Peyer's patch (tissue), 4 donors: ENCODE data around the gene SLC16A2. TPM values are rescaled to one million over a fixed set of nuclear protein-coding genes. Genes with fewer than 3 reads are reported as not detected.

ENCODE experiments used
- DNase-seq, 3 donors: peaks; one replicate each; pipeline ENCODE4 v3.0.0-alpha.2; 2017 to 2019
- H3K27ac ChIP-seq, 4 donors: fragments of 200-600 bp; sonication (generic); one replicate each; pipeline ENCODE4 v1.5.1; 2016 to 2019
- H3K27me3 ChIP-seq, 2 donors: fragments of 200-600 bp; sonication (generic); one replicate each; pipeline ENCODE4 v1.5.1; 2019
- H3K36me3 ChIP-seq, 3 donors: fragments of 200-600 bp; sonication (generic); one replicate each; pipeline ENCODE4 v1.5.1; 2016 to 2019
- H3K4me1 ChIP-seq, 4 donors: fragments of 200-600 bp; sonication (generic); one replicate each; pipeline ENCODE4 v1.5.1; 2016 to 2019
- H3K4me3 ChIP-seq, 4 donors: fragments of 200-600 bp; sonication (generic); 1 replicate in 3 of 4; 2 replicates in 1 of 4; pipeline ENCODE4 v1.5.1; 2016 to 2019; ENCODE audit warnings: mild to moderate bottlenecking in 1 of 4
- H3K9me3 ChIP-seq, 4 donors: fragments of 200-600 bp; sonication (generic); one replicate each; pipeline ENCODE4 v1.5.1; 2016 to 2019; ENCODE audit warnings: mild to moderate bottlenecking in 1 of 4
- CTCF ChIP-seq, 6 experiments: fragments of 450-650 bp in 4 of 6; fragments of 200-600 bp in 2 of 6; sonication (generic) in 1 of 6; IDR thresholded peaks; one replicate each; pipeline ENCODE4 v1.5.1; 2017 to 2019; ENCODE audit warnings: antibody characterized with exemption in 6 of 6, mild to moderate bottlenecking in 3 of 6, moderate library complexity in 1 of 6
- POLR2A ChIP-seq, 2 donors: fragments of 450-650 bp; IDR thresholded peaks; one replicate each; pipeline ENCODE4 v1.5.1; 2017; ENCODE audit warnings: antibody characterized with exemption in 2 of 2, mild to moderate bottlenecking in 2 of 2, moderate library complexity in 2 of 2
- total RNA-seq, 4 donors: library from RNA; depleted of rRNA; stranded (reverse); fragments of >200 nt; gene quantifications; one replicate each; pipeline ENCODE4 v1.1.0, GENCODE V29; 2016

Gene SLC16A2
- total RNA-seq, result 1 to 10 TPM in 3 of 4 donors, under 1 TPM in 1; 0.18 to 2.5 (median 1.8) TPM

GRCh38 chrX:74421036-74421739 is at the start of gene SLC16A2:
Gene SLC16A2 (plus strand): TSS chrX:74421493. CDS start chrX:74421638, 145 bp downstream.
- H3K27me3 ChIP-seq, result no peaks in the 10 kb centered on the region
- H3K4me1 ChIP-seq, result peaks cover 0 to 14% (median 0%) of the 10 kb centered on the region in 4 donors
- no peaks in the 10 kb centered on the region for H3K9me3 ChIP-seq
- H3K36me3 ChIP-seq, result no peaks in the 10 kb centered on the region
- peak within 1 kb of the TSS; percentile 30 to 59 (median 46) for H3K4me3 ChIP-seq
- TF ChIP-seq CTCF (IDR thresholded peaks at IDR 0.05) (no peak), POLR2A (IDR thresholded peaks at IDR 0.05) (no peak)
- DNase-seq, result peak; percentile 31 to 70 (median 54)
- H3K27ac ChIP-seq, result peak within 1 kb of the TSS; percentile 55 to 85 (median 69)

GRCh38 chrX:74372272-74372671 is 49.0 kb upstream of the SLC16A2 start:
- no peaks in the 10 kb centered on the region for H3K27me3 ChIP-seq

GRCh38 chrX:74377282-74377681 is 44.0 kb upstream of the SLC16A2 start:
- Histone ChIP-seq H3K36me3 (no peaks in the 10 kb centered on the region), H3K27me3 (no peaks in the 10 kb centered on the region), H3K4me1 (no peaks in the 10 kb centered on the region), H3K9me3 (no peaks in the 10 kb centered on the region), H3K4me3 (no peak overlapping the region), H3K27ac (no peak overlapping the region)
- TF ChIP-seq POLR2A (IDR thresholded peaks at IDR 0.05) (no peak), CTCF (IDR thresholded peaks at IDR 0.05) (no peak)
- no peak for DNase-seq

More at GRCh38 chrX:74372272-74372671, 49.0 kb upstream of the SLC16A2 start:
- no peaks in the 10 kb centered on the region for H3K36me3 ChIP-seq
- no peak overlapping the region for H3K4me3 ChIP-seq
- no peak overlapping the region for H3K27ac ChIP-seq
- TF ChIP-seq POLR2A (IDR thresholded peaks at IDR 0.05), result no peak
- TF ChIP-seq CTCF (IDR thresholded peaks at IDR 0.05), result no peak
- H3K9me3 ChIP-seq, result no peaks in the 10 kb centered on the region
- DNase-seq, result no peak
- H3K4me1 ChIP-seq, result no peaks in the 10 kb centered on the region

GRCh38 chrX:74382613-74383012 is 38.7 kb upstream of the SLC16A2 start:
- Histone ChIP-seq H3K36me3 (no peaks in the 10 kb centered on the region), H3K4me3 (no peak overlapping the region), H3K27me3 (no peaks in the 10 kb centered on the region), H3K4me1 (no peaks in the 10 kb centered on the region), H3K27ac (no peak overlapping the region), H3K9me3 (no peaks in the 10 kb centered on the region)
- peak; percentile 4 to 65 (median 58) for TF ChIP-seq CTCF (IDR thresholded peaks at IDR 0.05)
- no peak for TF ChIP-seq POLR2A (IDR thresholded peaks at IDR 0.05)
- DNase-seq, result peak; percentile 53 to 86 (median 60)

GRCh38 chrX:74383611-74384010 is 37.7 kb upstream of the SLC16A2 start:
- TF ChIP-seq CTCF (IDR thresholded peaks at IDR 0.05), result peak in 4 of 6 experiments; percentile 27 to 60 (median 48)
- no peak for TF ChIP-seq POLR2A (IDR thresholded peaks at IDR 0.05)
- peak in 1 of 3 donors; percentile 52 for DNase-seq
- no peak overlapping the region for H3K27ac ChIP-seq
- H3K4me1 ChIP-seq, result no peaks in the 10 kb centered on the region
- H3K36me3 ChIP-seq, result no peaks in the 10 kb centered on the region
- H3K27me3 ChIP-seq, result no peaks in the 10 kb centered on the region
- H3K4me3 ChIP-seq, result no peak overlapping the region
- no peaks in the 10 kb centered on the region for H3K9me3 ChIP-seq
